Measurements from ENCODE around the gene KRTAP3-3.
"Not testable (repeated sequence)": the region's sequence is repeated elsewhere in the genome, so short reads cannot be mapped to it uniquely, and the experiment has no call there.

Gene KRTAP3-3

GRCh38 chr17:40993839-40994238 lies at the start of gene KRTAP3-3:
TSS of gene KRTAP3-3 (minus strand) at chr17:40994164. CDS start at chr17:40994097, 67 bp downstream.
- no peak for DNase-seq

- no peak for DNase-seq
Measured at GRCh38 chr17:41042953-41043352, 49.0 kb upstream of the KRTAP3-3 start.

- not testable (repeated sequence) for DNase-seq
Measured at GRCh38 chr17:41040783-41041571, 47.0 kb upstream of the KRTAP3-3 start, which contains the start of gene KRTAP1-1. TSS of gene KRTAP1-1 (minus strand) at chr17:41041450. CDS start at chr17:41041397, 53 bp downstream.

- no peak for DNase-seq
Measured at GRCh38 chr17:41037853-41038350, 43.9 kb upstream of the KRTAP3-3 start.

GRCh38 chr17:41034346-41034935 lies 40.5 kb upstream of the KRTAP3-3 start, which contains the start of gene KRTAP1-3:
TSS of gene KRTAP1-3 (minus strand) at chr17:41034874. CDS start at chr17:41034821, 53 bp downstream.
- not testable (repeated sequence) for DNase-seq

- no peak for DNase-seq
Measured at GRCh38 chr17:41029633-41030245, 35.8 kb upstream of the KRTAP3-3 start, which contains the start of gene KRTAP1-4. TSS of gene KRTAP1-4 (minus strand) at chr17:41030195. CDS start at chr17:41030078, 117 bp downstream.

GRCh38 chr17:41026715-41027471 lies 32.9 kb upstream of the KRTAP3-3 start, which contains the start of gene KRTAP1-5:
TSS of gene KRTAP1-5 (minus strand) at chr17:41027208. CDS start at chr17:41027155, 53 bp downstream.
- no peak for DNase-seq

GRCh38 chr17:41024697-41025096 lies 30.7 kb upstream of the KRTAP3-3 start:
- no peak for DNase-seq

- DNase-seq = no peak
Measured at GRCh38 chr17:41020336-41020735, 26.4 kb upstream of the KRTAP3-3 start.

GRCh38 chr17:41019415-41019814 lies 25.5 kb upstream of the KRTAP3-3 start:
- no peak for DNase-seq

GRCh38 chr17:41018541-41018940 lies 24.6 kb upstream of the KRTAP3-3 start:
- DNase-seq = no peak

GRCh38 chr17:41016578-41017215 lies 22.7 kb upstream of the KRTAP3-3 start:
- no peak for DNase-seq

GRCh38 chr17:41015454-41015853 lies 21.5 kb upstream of the KRTAP3-3 start:
- DNase-seq = no peak

- DNase-seq = no peak
Measured at GRCh38 chr17:41013606-41014005, 19.6 kb upstream of the KRTAP3-3 start.

GRCh38 chr17:41013181-41013580 lies 19.2 kb upstream of the KRTAP3-3 start:
- DNase-seq = no peak

GRCh38 chr17:41012326-41013120 lies 18.6 kb upstream of the KRTAP3-3 start:
- DNase-seq = no peak

- no peak for DNase-seq
Measured at GRCh38 chr17:41010441-41010840, 16.5 kb upstream of the KRTAP3-3 start.

GRCh38 chr17:41009936-41010335 lies 16.0 kb upstream of the KRTAP3-3 start:
- DNase-seq = no peak

- no peak for DNase-seq
Measured at GRCh38 chr17:41009301-41009760, 15.4 kb upstream of the KRTAP3-3 start.

- no peak for DNase-seq
Measured at GRCh38 chr17:41008811-41009210, 14.8 kb upstream of the KRTAP3-3 start, which contains the start of gene KRTAP3-1. TSS of gene KRTAP3-1 (minus strand) at chr17:41009128. CDS start at chr17:41009074, 54 bp downstream.

- DNase-seq = no peak
Measured at GRCh38 chr17:41004397-41004796, 10.4 kb upstream of the KRTAP3-3 start.

All from activated effector memory CD4-positive, alpha-beta T cell treated with anti-CD3 and anti-CD28 coated beads, Interleukin-2, amount 50 U/mL, for 16 hours (primary cell).